Prostate gland (tissue), 2 donors: ENCODE results near the gene KCNQ1. TPM values are rescaled to one million over a fixed set of nuclear protein-coding genes. Genes with fewer than 3 reads are reported as not detected.

Experiments
- DNase-seq: peaks from one replicate; pipeline ENCODE4 v3.0.0-alpha.2; 2019; ENCODE audit warnings: low spot score
- H3K27ac ChIP-seq, 2 donors: fragments of 200-600 bp; sonication (generic); 2 replicates each; pipeline ENCODE4 v1.5.1; 2017 to 2019
- H3K27me3 ChIP-seq: fragments of 200-600 bp; sonication (generic); replicated peaks from 2 replicates; pipeline ENCODE4 v1.5.1; 2019; ENCODE audit not compliant: insufficient read depth
- H3K36me3 ChIP-seq, 2 donors: fragments of 200-600 bp; sonication (generic); 1 replicate in 1 of 2; 2 replicates in 1 of 2; pipeline versions ENCODE4 v1.5.1 to v1.8.1; 2017 to 2019
- H3K4me1 ChIP-seq: fragments of 200-600 bp; sonication (generic); replicated peaks from 2 replicates; pipeline ENCODE4 v1.5.1; 2019
- H3K4me3 ChIP-seq, 2 donors: fragments of 200-600 bp; sonication (generic); 2 replicates each; pipeline ENCODE4 v1.5.1; 2017 to 2019
- H3K9me3 ChIP-seq: fragments of 200-600 bp; sonication (generic); 2 replicates; pipeline ENCODE4 v1.5.1; 2017
- POLR2A ChIP-seq: fragments of 450-650 bp; IDR thresholded peaks from one replicate; pipeline ENCODE4 v1.6.1; 2016; ENCODE audit warnings: antibody characterized with exemption, mild to moderate bottlenecking
- POLR2AphosphoS5 ChIP-seq: sonication (generic); formaldehyde crosslinking; IDR thresholded peaks from one replicate; pipeline ENCODE4 v1.6.1; 2017; ENCODE audit warnings: antibody characterized with exemption
- WGBS: methylation state at CpG from one replicate; pipeline ENCODE4 v1.1.5; 2018; 5-methylcytosine and 5-hydroxymethylcytosine counted together
- intact Hi-C: fragments of 100-400 bp; cut with DNase I; formaldehyde crosslinking; loops from one replicate; pipeline ENCODE4 v1.14.2; 2022
- total RNA-seq, 2 donors: library from RNA; depleted of rRNA; stranded (reverse); fragments of >200 nt; gene quantifications; one replicate each; pipeline ENCODE4 v1.1.0, GENCODE V29; 2016
- TF ChIP-seq, protein P1 (sequence below), 4 experiments: fragments of 200-600 bp in 2 of 4; fragments of 450-650 bp in 2 of 4; sonication (generic) in 2 of 4; IDR thresholded peaks; 1 replicate in 3 of 4; 2 replicates in 1 of 4; pipeline ENCODE4 v1.5.1; 2016 to 2019; ENCODE audit warnings: antibody characterized with exemption in 4 of 4, mild to moderate bottlenecking in 2 of 4, moderate library complexity in 2 of 4

Gene KCNQ1
- total RNA-seq, 2 donors from 2014 or later, result 10.0 to 33.8 TPM

DNA sequence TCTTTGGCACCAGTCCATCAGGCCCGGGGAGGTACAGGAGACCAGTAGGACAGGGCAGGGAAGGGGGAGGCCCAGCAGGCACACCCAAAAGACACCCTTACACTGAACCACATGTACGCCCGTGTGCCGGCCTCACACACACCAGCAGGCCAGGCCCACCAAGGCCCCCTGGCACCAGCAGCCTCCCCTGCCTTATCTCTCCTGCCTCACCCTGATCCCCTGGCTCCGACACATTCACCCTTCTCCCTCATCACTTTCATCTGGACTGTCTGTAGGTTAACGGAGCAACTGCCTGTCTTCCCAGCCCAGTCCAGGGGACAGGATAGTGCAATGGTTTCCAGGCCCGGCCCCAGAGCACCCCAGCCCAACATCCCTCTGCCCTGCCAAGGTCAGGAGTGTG is 435.8 kb downstream of the KCNQ1 start:
- intact Hi-C loops, result loop anchor here (5.0 to 10.0 kb wide), 2 partner anchors 103 to 1116 kb away; partner anchors contain the start of gene CTSD
- Histone ChIP-seq H3K27ac (no peak overlapping the region), H3K27me3 (no peaks in the 10 kb centered on the region), H3K9me3 (no peaks in the 10 kb centered on the region), H3K4me1 (no peaks in the 10 kb centered on the region), H3K4me3 (no peak overlapping the region), H3K36me3 (no peaks in the 10 kb centered on the region)
- 84% methylated on average over 7 of the region's 7 CpGs for whole genome bisulfite sequencing
- no peak for TF ChIP-seq POLR2A
- no peak for TF ChIP-seq POLR2AphosphoS5
- TF ChIP-seq, protein P1, sequence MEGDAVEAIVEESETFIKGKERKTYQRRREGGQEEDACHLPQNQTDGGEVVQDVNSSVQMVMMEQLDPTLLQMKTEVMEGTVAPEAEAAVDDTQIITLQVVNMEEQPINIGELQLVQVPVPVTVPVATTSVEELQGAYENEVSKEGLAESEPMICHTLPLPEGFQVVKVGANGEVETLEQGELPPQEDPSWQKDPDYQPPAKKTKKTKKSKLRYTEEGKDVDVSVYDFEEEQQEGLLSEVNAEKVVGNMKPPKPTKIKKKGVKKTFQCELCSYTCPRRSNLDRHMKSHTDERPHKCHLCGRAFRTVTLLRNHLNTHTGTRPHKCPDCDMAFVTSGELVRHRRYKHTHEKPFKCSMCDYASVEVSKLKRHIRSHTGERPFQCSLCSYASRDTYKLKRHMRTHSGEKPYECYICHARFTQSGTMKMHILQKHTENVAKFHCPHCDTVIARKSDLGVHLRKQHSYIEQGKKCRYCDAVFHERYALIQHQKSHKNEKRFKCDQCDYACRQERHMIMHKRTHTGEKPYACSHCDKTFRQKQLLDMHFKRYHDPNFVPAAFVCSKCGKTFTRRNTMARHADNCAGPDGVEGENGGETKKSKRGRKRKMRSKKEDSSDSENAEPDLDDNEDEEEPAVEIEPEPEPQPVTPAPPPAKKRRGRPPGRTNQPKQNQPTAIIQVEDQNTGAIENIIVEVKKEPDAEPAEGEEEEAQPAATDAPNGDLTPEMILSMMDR (IDR thresholded peaks at IDR 0.05), result no peak
- DNase-seq, result no peak

- 76% methylated on average over 18 of the region's 19 CpGs for WGBS
These were observed 436.5 kb downstream of the KCNQ1 start for GRCh38 chr11:2881076-2881980.

GRCh38 chr11:2881981-2882375 is 437.2 kb downstream of the KCNQ1 start:
- no peak for TF ChIP-seq POLR2A
- TF ChIP-seq, protein P1 (IDR thresholded peaks at IDR 0.05), result no peak
- no peak for TF ChIP-seq POLR2AphosphoS5
- Histone ChIP-seq H3K36me3 (no peaks in the 10 kb centered on the region), H3K4me3 (no peak overlapping the region), H3K27ac (no peak overlapping the region), H3K27me3 (no peaks in the 10 kb centered on the region), H3K4me1 (no peaks in the 10 kb centered on the region), H3K9me3 (no peaks in the 10 kb centered on the region)
- intact Hi-C loops, result loop anchor here (5.0 to 10.0 kb wide), 2 partner anchors 105 to 1117 kb away; partner anchors contain the start of gene CTSD
- WGBS, result 55% methylated on average over 12 of the region's 12 CpGs
- DNase-seq, result no peak

More at GRCh38 chr11:2881076-2881980, 436.5 kb downstream of the KCNQ1 start:
- no peaks in the 10 kb centered on the region for H3K4me1 ChIP-seq
- no peaks in the 10 kb centered on the region for H3K36me3 ChIP-seq
- no peak for DNase-seq
- TF ChIP-seq POLR2AphosphoS5, result no peak
- no peak for TF ChIP-seq POLR2A
- TF ChIP-seq, protein P1 (IDR thresholded peaks at IDR 0.05), result no peak
- H3K27ac ChIP-seq, result no peak overlapping the region
- no peaks in the 10 kb centered on the region for H3K27me3 ChIP-seq
- intact Hi-C loops, result loop anchor here (5.0 to 10.0 kb wide), 2 partner anchors 104 to 1117 kb away; partner anchors contain the start of gene CTSD
- H3K4me3 ChIP-seq, result no peak overlapping the region
- H3K9me3 ChIP-seq, result no peaks in the 10 kb centered on the region

DNA sequence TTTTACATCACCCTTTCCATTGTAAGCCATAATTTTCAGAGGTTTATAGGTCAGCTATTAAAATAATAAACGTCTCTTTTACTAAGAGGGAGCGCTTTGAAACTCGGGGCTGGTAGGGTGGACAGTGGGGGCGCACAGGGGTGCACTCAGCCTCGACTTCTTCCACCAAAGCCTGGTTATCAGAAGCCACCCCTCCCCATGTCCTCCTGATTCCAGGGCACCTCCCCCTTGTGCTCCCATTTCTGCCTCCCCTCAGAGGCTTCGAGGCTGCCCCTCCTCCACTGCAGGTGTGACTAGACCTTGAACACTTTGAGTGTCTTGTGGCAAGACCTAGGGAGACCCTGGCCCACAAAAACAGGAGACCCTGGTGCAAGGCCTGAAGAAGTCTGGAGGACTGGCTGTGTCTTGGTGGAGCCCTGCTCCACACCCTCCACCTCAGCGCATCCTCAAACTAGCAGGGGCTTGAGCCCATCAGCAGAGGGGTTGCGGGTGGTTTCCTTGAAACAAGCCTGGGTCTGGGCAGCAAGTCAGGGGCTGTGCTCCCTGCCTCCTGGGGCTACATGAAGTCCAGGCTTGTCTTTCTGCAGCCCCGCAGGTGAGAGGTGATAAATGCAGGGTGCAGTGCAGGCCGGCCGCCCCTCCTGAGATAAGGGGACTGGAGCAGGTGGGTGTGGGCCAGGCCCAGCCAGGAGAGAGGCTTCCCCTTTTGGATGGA is 437.7 kb downstream of the KCNQ1 start:
- no peaks in the 10 kb centered on the region for H3K9me3 ChIP-seq
- no peaks in the 10 kb centered on the region for H3K4me1 ChIP-seq
- DNase-seq, result no peak
- H3K27ac ChIP-seq, result no peak overlapping the region
- WGBS, result 54% methylated on average over 10 of the region's 11 CpGs
- H3K27me3 ChIP-seq, result no peaks in the 10 kb centered on the region
- TF ChIP-seq, protein P1 (IDR thresholded peaks at IDR 0.05), result no peak
- no peak for TF ChIP-seq POLR2AphosphoS5
- TF ChIP-seq POLR2A, result no peak
- H3K36me3 ChIP-seq, result no peaks in the 10 kb centered on the region
- H3K4me3 ChIP-seq, result no peak overlapping the region
- intact Hi-C loops, result loop anchor here (5.0 to 10.0 kb wide), 2 partner anchors 105 to 1118 kb away; partner anchors contain the start of gene CTSD
